GM12878 (cell line): ENCODE data around the gene GM2A. TPM values are rescaled to one million over a fixed set of nuclear protein-coding genes. Genes with fewer than 3 reads are reported as not detected.

Experiments
- BACH1 ChIP-seq: fragments of 450-650 bp; IDR thresholded peaks from 2 replicates; pipeline ENCODE4 v1.6.1; 2017; ENCODE audit warnings: mild to moderate bottlenecking, borderline replicate concordance
- BCL11A ChIP-seq: IDR thresholded peaks from 2 replicates; pipeline ENCODE4 v1.6.1; 2011; ENCODE audit warnings: low read depth, low read length
- CBX5 ChIP-seq: sonication (generic); IDR thresholded peaks from 2 replicates; pipeline ENCODE4 v1.6.1; 2016; ENCODE audit warnings: low read depth, moderate library complexity, mild to moderate bottlenecking, inconsistent platforms
- CHD1 ChIP-seq: IDR thresholded peaks from 2 replicates; pipeline ENCODE4 v1.6.1; 2012; ENCODE audit warnings: low read depth, low read length, improper control_type of control experiment
- ESRRA ChIP-seq: IDR thresholded peaks from 2 replicates; pipeline ENCODE4 v1.6.1; 2012; ENCODE audit warnings: mild to moderate bottlenecking, low read length, improper control_type of control experiment
- ETV6 ChIP-seq, 2 experiments: fragments of 450-650 bp in 1 of 2; IDR thresholded peaks in 1 of 2; conservative IDR thresholded peaks in 1 of 2; 2 replicates each; pipeline ENCODE4 v1.6.1; 2014; ENCODE audit warnings: antibody characterized with exemption in 1 of 2, borderline replicate concordance in 1 of 2, low read depth in 1 of 2, mild to moderate bottlenecking in 1 of 2, moderate library complexity in 1 of 2
- HDAC6 ChIP-seq: fragments of 200-600 bp; sonication (generic); IDR thresholded peaks from one replicate; pipeline ENCODE4 v1.8.0; 2017; ENCODE audit warnings: antibody characterized with exemption; ENCODE audit not compliant: unreplicated experiment
- JUND ChIP-seq: IDR thresholded peaks from 2 replicates; pipeline ENCODE4 v1.6.1; 2012; ENCODE audit warnings: low read depth, mild to moderate bottlenecking, low read length, improper control_type of control experiment, moderate library complexity
- KLF5 ChIP-seq: fragments of 450-650 bp; IDR thresholded peaks from 2 replicates; pipeline ENCODE4 v1.6.1; 2014; ENCODE audit warnings: mild to moderate bottlenecking; ENCODE audit not compliant: partially characterized antibody
- RUNX3 ChIP-seq: IDR thresholded peaks from 2 replicates; pipeline ENCODE4 v1.6.1; 2012; ENCODE audit warnings: low read length, inconsistent platforms
- SRF ChIP-seq, 2 experiments: IDR thresholded peaks; 2 replicates each; pipeline ENCODE4 v1.6.1; 2011; ENCODE audit warnings: low read depth in 2 of 2, low read length in 2 of 2, mild to moderate bottlenecking in 1 of 2, moderate library complexity in 1 of 2
- TCF12 ChIP-seq: IDR thresholded peaks from 2 replicates; pipeline ENCODE4 v1.6.1; 2011; ENCODE audit warnings: low read depth, mild to moderate bottlenecking, low read length
- ZNF217 ChIP-seq: fragments of 450-650 bp; IDR thresholded peaks from 2 replicates; pipeline ENCODE4 v1.6.1; 2017; ENCODE audit warnings: antibody characterized with exemption, mild to moderate bottlenecking
- polyA plus RNA-seq, 11 experiments: library from polyadenylated mRNA; depleted of rRNA in 4 of 11; unstranded in 6 of 11; stranded (reverse) in 5 of 11; fragments of >200 nt; fragmentation: Nextera tagmentation in 4 of 11; fragmentation: Illumina TruSeq in 1 of 11; extraction: Ambion mirVana in 4 of 11; extraction: Trizol in 1 of 11; gene quantifications; 1 replicate in 1 of 11; 2 replicates in 10 of 11; pipeline versions ENCODE4 v1.2.1 to v1.2.3, GENCODE V29; 2011 to 2016; ENCODE audit warnings: inconsistent platforms in 2 of 11, missing spikeins in 2 of 11, low read depth in 1 of 11
- total RNA-seq, 4 experiments: library from RNA; depleted of rRNA in 3 of 4; stranded (reverse); fragments of >200 nt in 3 of 4; fragmentation: Illumina TruSeq in 1 of 4; extraction: Trizol in 1 of 4; gene quantifications; 2 replicates each; pipeline versions ENCODE4 v1.2.1 to v1.2.3, GENCODE V29; 2013 to 2021
- TF ChIP-seq, protein P1 (sequence below): fragments of 450-650 bp; IDR thresholded peaks from 2 replicates; pipeline ENCODE4 v1.6.1; 2016; ENCODE audit warnings: mild to moderate bottlenecking, moderate library complexity, borderline replicate concordance

GM2A gene
- total and polyA plus RNA-seq, 10 of the 15 experiments (the other 5 are each of a cell fraction or from before 2014, with no cell fraction given) = 33.6 to 106 (median 68.2) TPM

DNA sequence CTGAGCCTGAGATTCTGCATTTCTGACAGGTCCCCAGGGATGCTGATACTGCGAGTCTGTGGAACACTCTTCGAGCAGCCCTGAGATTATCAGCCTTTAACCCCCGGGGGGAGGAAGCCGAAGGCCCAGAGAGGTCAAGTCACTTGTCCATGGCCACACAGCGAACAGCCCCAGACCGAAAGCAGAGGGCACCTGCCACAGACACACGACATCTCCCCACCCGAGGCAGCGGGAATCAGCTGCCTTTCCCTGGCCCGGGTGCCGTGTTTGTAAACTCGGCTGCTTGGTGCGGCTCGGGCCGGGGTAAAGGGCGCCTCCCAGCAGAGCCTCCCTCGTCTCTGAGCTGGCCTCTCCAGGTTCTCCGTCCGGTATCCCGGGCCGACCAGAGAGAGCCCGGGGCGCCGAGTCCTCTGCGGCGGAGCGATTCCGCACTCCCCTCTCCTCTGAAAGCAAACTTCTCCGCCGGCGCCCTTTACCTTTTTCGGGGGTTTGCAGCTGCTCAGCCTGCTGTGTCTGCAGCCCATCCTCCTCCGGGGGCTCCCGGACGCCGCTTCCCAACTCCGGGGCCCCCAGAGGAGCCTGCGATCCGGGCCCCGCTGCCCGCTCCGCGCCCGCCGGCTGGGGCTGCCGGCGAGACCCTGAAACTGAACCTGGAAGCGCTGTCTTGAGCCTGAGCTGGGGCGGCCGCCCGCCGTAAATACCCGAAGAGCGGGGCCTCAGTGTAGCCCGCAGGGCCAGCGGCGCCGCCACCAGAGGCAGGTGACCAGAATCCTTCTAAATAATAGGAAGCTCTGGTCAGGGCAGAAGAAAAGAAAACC, 29.3 kb upstream of the GM2A start, which contains the start of gene CCDC69 (continued):
- TF ChIP-seq ETV6 (conservative IDR thresholded peaks at IDR 0.05 in 1 of 2, IDR thresholded peaks at IDR 0.05 in 1 of 2; ENCODE audit: borderline replicate concordance in 1 of 2, low read depth in 1 of 2) (peak in 1 of 2 experiments; percentile 55; a peak in 1 of 4 replicates), HDAC6 (no peak), ESRRA (0 out of 2 replicates have a peak, but pooled peaks have one; percentile 21), RUNX3 (peak; percentile 37; the same call in 1 of the 2 replicates), BACH1 (0 out of 2 replicates have a peak, but pooled peaks have one; percentile 14), SRF (IDR thresholded peaks at IDR 0.05; ENCODE audit: low read depth in 2 of 2, low read length in 2 of 2) (peak in 1 of 2 experiments; percentile 74; a peak in 2 of 4 replicates), KLF5 (no peak), TCF12 (no peak), JUND (no peak), CBX5 (0 out of 2 replicates have a peak, but pooled peaks have one; percentile 10), BCL11A (peak; percentile 18; the same call in 1 of the 2 replicates), ZNF217 (peak; percentile 68; the same call in 1 of the 2 replicates), CHD1 (0 out of 2 replicates have a peak, but pooled peaks have one; percentile 40)
- TF ChIP-seq, protein P1, sequence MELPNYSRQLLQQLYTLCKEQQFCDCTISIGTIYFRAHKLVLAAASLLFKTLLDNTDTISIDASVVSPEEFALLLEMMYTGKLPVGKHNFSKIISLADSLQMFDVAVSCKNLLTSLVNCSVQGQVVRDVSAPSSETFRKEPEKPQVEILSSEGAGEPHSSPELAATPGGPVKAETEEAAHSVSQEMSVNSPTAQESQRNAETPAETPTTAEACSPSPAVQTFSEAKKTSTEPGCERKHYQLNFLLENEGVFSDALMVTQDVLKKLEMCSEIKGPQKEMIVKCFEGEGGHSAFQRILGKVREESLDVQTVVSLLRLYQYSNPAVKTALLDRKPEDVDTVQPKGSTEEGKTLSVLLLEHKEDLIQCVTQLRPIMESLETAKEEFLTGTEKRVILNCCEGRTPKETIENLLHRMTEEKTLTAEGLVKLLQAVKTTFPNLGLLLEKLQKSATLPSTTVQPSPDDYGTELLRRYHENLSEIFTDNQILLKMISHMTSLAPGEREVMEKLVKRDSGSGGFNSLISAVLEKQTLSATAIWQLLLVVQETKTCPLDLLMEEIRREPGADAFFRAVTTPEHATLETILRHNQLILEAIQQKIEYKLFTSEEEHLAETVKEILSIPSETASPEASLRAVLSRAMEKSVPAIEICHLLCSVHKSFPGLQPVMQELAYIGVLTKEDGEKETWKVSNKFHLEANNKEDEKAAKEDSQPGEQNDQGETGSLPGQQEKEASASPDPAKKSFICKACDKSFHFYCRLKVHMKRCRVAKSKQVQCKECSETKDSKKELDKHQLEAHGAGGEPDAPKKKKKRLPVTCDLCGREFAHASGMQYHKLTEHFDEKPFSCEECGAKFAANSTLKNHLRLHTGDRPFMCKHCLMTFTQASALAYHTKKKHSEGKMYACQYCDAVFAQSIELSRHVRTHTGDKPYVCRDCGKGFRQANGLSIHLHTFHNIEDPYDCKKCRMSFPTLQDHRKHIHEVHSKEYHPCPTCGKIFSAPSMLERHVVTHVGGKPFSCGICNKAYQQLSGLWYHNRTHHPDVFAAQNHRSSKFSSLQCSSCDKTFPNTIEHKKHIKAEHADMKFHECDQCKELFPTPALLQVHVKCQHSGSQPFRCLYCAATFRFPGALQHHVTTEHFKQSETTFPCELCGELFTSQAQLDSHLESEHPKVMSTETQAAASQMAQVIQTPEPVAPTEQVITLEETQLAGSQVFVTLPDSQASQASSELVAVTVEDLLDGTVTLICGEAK = peak; percentile 66; the same call in 1 of the 2 replicates
